Measurements from ENCODE around the gene ZNF699. TPM values are rescaled to one million over a fixed set of nuclear protein-coding genes. Genes with fewer than 3 reads are reported as not detected.

The ZNF699 gene
- 8.9 and 12.4 TPM in 2 replicates for total RNA-seq (ENCODE audit: low replicate concordance)

GRCh38 chr19:9309139-9309973, at the start of gene ZNF699:
Gene ZNF699 (minus strand): TSS chr19:9309838. CDS start chr19:9305119, 4,719 bp downstream.
- DNase-seq (ENCODE audit: low read depth): peak; percentile 98
- H3K4me3 ChIP-seq (ENCODE audit: low read depth, low read length): peak within 1 kb of the TSS; percentile 96
- TF ChIP-seq CTCF (IDR thresholded peaks at IDR 0.05; ENCODE audit: insufficient read depth, low read length): no peak

- no peak for DNase-seq (ENCODE audit: low read depth)
- H3K4me3 ChIP-seq (ENCODE audit: low read depth, low read length): no peak overlapping the region
- no peak for TF ChIP-seq CTCF (IDR thresholded peaks at IDR 0.05; ENCODE audit: insufficient read depth, low read length)
Observed at GRCh38 chr19:9354651-9355050, 45.0 kb upstream of the ZNF699 start.

GRCh38 chr19:9353011-9353410, 43.4 kb upstream of the ZNF699 start:
- TF ChIP-seq CTCF (IDR thresholded peaks at IDR 0.05; ENCODE audit: insufficient read depth, low read length): no peak
- H3K4me3 ChIP-seq (ENCODE audit: low read depth, low read length): no peak overlapping the region
- DNase-seq (ENCODE audit: low read depth): no peak

- TF ChIP-seq CTCF (IDR thresholded peaks at IDR 0.05; ENCODE audit: insufficient read depth, low read length): no peak
- no peak for DNase-seq (ENCODE audit: low read depth)
- no peak overlapping the region for H3K4me3 ChIP-seq (ENCODE audit: low read depth, low read length)
Observed at GRCh38 chr19:9352505-9352904, 42.9 kb upstream of the ZNF699 start.

- TF ChIP-seq CTCF (IDR thresholded peaks at IDR 0.05; ENCODE audit: insufficient read depth, low read length): no peak
- DNase-seq (ENCODE audit: low read depth): no peak
- H3K4me3 ChIP-seq (ENCODE audit: low read depth, low read length): no peak overlapping the region
Observed at GRCh38 chr19:9348671-9349070, 39.0 kb upstream of the ZNF699 start.

GRCh38 chr19:9348253-9348652, 38.6 kb upstream of the ZNF699 start:
- no peak for DNase-seq (ENCODE audit: low read depth)

More at GRCh38 chr19:9348253-9348652, 38.6 kb upstream of the ZNF699 start:
- no peak for TF ChIP-seq CTCF (IDR thresholded peaks at IDR 0.05; ENCODE audit: insufficient read depth, low read length)
- no peak overlapping the region for H3K4me3 ChIP-seq (ENCODE audit: low read depth, low read length)

Data from fibroblast of the aortic adventitia (primary cell).